GM23248 (cell line): ENCODE results near the gene ZBTB46. TPM values are rescaled to one million over a fixed set of nuclear protein-coding genes. Genes with fewer than 3 reads are reported as not detected.

Source experiments
- DNase-seq: peaks from one replicate; pipeline ENCODE4 v3.0.0-alpha.2; 2015
- H2AFZ ChIP-seq: fragments of 200-600 bp; sonication (generic); 2 replicates; pipeline ENCODE4 v1.6.1; 2016; ENCODE audit warnings: antibody characterized with exemption
- H3F3A ChIP-seq: fragments of 200-600 bp; sonication (generic); 2 replicates; pipeline ENCODE4 v1.6.1; 2016; ENCODE audit warnings: mild to moderate bottlenecking, antibody characterized with exemption, mixed run types; ENCODE audit not compliant: insufficient read depth
- H3K27ac ChIP-seq: fragments of 200-600 bp; sonication (generic); 2 replicates; pipeline ENCODE4 v1.5.1; 2016; ENCODE audit warnings: mild to moderate bottlenecking
- H3K27me3 ChIP-seq: fragments of 200-600 bp; sonication (generic); replicated peaks from 2 replicates; pipeline ENCODE4 v1.6.1; 2016; ENCODE audit warnings: mild to moderate bottlenecking; ENCODE audit not compliant: insufficient read depth
- H3K36me3 ChIP-seq: fragments of 200-600 bp; sonication (generic); 2 replicates; pipeline ENCODE4 v1.6.1; 2016; ENCODE audit warnings: low read depth, mild to moderate bottlenecking
- H3K4me1 ChIP-seq: fragments of 200-600 bp; sonication (generic); 2 replicates; pipeline ENCODE4 v1.6.1; 2016; ENCODE audit warnings: mild to moderate bottlenecking; ENCODE audit not compliant: insufficient read depth
- H3K4me2 ChIP-seq: fragments of 200-600 bp; sonication (generic); one replicate; pipeline ENCODE4 v1.6.1; 2016; ENCODE audit warnings: mild to moderate bottlenecking; ENCODE audit not compliant: unreplicated experiment
- H3K4me3 ChIP-seq: fragments of 200-600 bp; sonication (generic); 2 replicates; pipeline ENCODE4 v1.5.1; 2016; ENCODE audit warnings: mild to moderate bottlenecking
- H3K79me2 ChIP-seq: fragments of 200-600 bp; sonication (generic); 2 replicates; pipeline ENCODE4 v1.6.1; 2016; ENCODE audit warnings: mild to moderate bottlenecking; ENCODE audit not compliant: insufficient read depth
- H3K9ac ChIP-seq: fragments of 200-600 bp; sonication (generic); 2 replicates; pipeline ENCODE4 v1.6.1; 2016; ENCODE audit warnings: mild to moderate bottlenecking
- H3K9me2 ChIP-seq: fragments of 200-600 bp; sonication (generic); 2 replicates; pipeline ENCODE4 v1.6.1; 2016; ENCODE audit warnings: mixed run types, mild to moderate bottlenecking, moderate library complexity; ENCODE audit not compliant: insufficient read depth
- H3K9me3 ChIP-seq: fragments of 200-600 bp; sonication (generic); one replicate; pipeline ENCODE4 v1.6.1; 2017; ENCODE audit warnings: low read depth
- H4K20me1 ChIP-seq: fragments of 200-600 bp; sonication (generic); 2 replicates; pipeline ENCODE4 v1.6.0; 2016; ENCODE audit not compliant: insufficient read depth
- EZH2 ChIP-seq: fragments of 200-600 bp; sonication (generic); IDR thresholded peaks from 2 replicates; pipeline ENCODE4 v1.6.1; 2018; ENCODE audit warnings: antibody characterized with exemption, mild to moderate bottlenecking; ENCODE audit not compliant: insufficient read depth, poor library complexity, severe bottlenecking
- EZH2phosphoT487 ChIP-seq: fragments of 200-600 bp; sonication (generic); IDR thresholded peaks from 2 replicates; pipeline ENCODE4 v1.6.1; 2018; ENCODE audit warnings: antibody characterized with exemption, moderate library complexity, mild to moderate bottlenecking, low read depth; ENCODE audit not compliant: insufficient read depth
- WGBS, 2 experiments: methylation state at CpG; one replicate each; pipeline ENCODE4 v1.1.6; 2015 to 2017; ENCODE audit warnings: low lambda C conversion rate in 2 of 2, low coverage in 1 of 2; ENCODE audit errors: missing lambda C conversion rate in 2 of 2; 5-methylcytosine and 5-hydroxymethylcytosine counted together
- in situ Hi-C: fragments of 300-500 bp; cut with MboI; formaldehyde crosslinking; loops from 2 replicates; pipeline ENCODE4 v1.15.0; 2020
- polyA plus RNA-seq: library from polyadenylated mRNA; unstranded; fragments of >200 nt; fragmentation: Nextera tagmentation; extraction: Ambion mirVana; gene quantifications from 2 replicates; pipeline ENCODE4 v1.2.1, GENCODE V29; 2016
- total RNA-seq: library from RNA; depleted of rRNA; stranded (reverse); fragments of >200 nt; shearing (Covaris generic); gene quantifications from 2 replicates; pipeline ENCODE4 v1.2.3, GENCODE V29; 2014

ZBTB46 gene
- total and polyA plus RNA-seq, 2 experiments from 2014 or later: 0.33 to 1.9 TPM

GRCh38 chr20:63697868-63698545 is 133.1 kb downstream of the ZBTB46 start:
- WGBS, 2 experiments: 88% methylated on average over 40 of the region's 40 CpGs
- Histone ChIP-seq H3K27ac (peak overlapping the region; percentile 87; the same call in 1 of the 2 replicates), H3F3A (no peaks in the 10 kb centered on the region; the same call in 1 of the 2 replicates), H3K4me2 (no peak overlapping the region), H3K79me2 (peaks cover 8% of the 10 kb centered on the region; the same call in 1 of the 2 replicates), H3K9me3 (no peaks in the 10 kb centered on the region), H2AFZ (no peak overlapping the region), H3K36me3 (no peaks in the 10 kb centered on the region), H3K9me2 (no peaks in the 10 kb centered on the region), H3K27me3 (no peaks in the 10 kb centered on the region), H3K4me1 (peaks cover 24% of the 10 kb centered on the region), H4K20me1 (no peaks in the 10 kb centered on the region), H3K9ac (peak overlapping the region; percentile 44; the same call in 1 of the 2 replicates), H3K4me3 (no peak overlapping the region)
- DNase-seq: no peak
- TF ChIP-seq EZH2phosphoT487 (no peak), EZH2 (no peak)
- in situ Hi-C loops: no loop called here

DNA sequence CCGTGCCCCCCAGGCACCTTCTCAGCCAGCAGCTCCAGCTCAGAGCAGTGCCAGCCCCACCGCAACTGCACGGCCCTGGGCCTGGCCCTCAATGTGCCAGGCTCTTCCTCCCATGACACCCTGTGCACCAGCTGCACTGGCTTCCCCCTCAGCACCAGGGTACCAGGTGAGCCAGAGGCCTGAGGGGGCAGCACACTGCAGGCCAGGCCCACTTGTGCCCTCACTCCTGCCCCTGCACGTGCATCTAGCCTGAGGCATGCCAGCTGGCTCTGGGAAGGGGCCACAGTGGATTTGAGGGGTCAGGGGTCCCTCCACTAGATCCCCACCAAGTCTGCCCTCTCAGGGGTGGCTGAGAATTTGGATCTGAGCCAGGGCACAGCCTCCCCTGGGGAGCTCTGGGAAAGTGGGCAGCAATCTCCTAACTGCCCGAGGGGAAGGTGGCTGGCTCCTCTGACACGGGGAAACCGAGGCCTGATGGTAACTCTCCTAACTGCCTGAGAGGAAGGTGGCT is 133.7 kb downstream of the ZBTB46 start:
- Histone ChIP-seq H2AFZ (no peak overlapping the region), H3K9me2 (no peaks in the 10 kb centered on the region), H3K9me3 (no peaks in the 10 kb centered on the region), H4K20me1 (no peaks in the 10 kb centered on the region), H3K4me3 (peak overlapping the region; percentile 47), H3K36me3 (no peaks in the 10 kb centered on the region), H3K79me2 (peaks cover 8% of the 10 kb centered on the region; the same call in 1 of the 2 replicates), H3K4me1 (peaks cover 24% of the 10 kb centered on the region), H3K9ac (peak overlapping the region; percentile 44), H3F3A (no peaks in the 10 kb centered on the region; the same call in 1 of the 2 replicates), H3K4me2 (peak overlapping the region; percentile 25), H3K27me3 (no peaks in the 10 kb centered on the region), H3K27ac (no peak overlapping the region)
- no peak for DNase-seq
- WGBS, 2 experiments: 50 to 53% methylated on average over 7 of the region's 7 CpGs
- TF ChIP-seq EZH2phosphoT487 (no peak), EZH2 (no peak)
- in situ Hi-C loops: no loop called here

- peak; percentile 47 for DNase-seq
- Histone ChIP-seq H3K27ac (no peak within 1 kb of the TSS), H3K9me2 (no peaks in the 10 kb centered on the region), H3K4me3 (peak within 1 kb of the TSS; percentile 47), H3K36me3 (no peaks in the 10 kb centered on the region), H3K79me2 (peaks cover 8% of the 10 kb centered on the region; the same call in 1 of the 2 replicates), H3K27me3 (no peaks in the 10 kb centered on the region), H3F3A (no peaks in the 10 kb centered on the region; the same call in 1 of the 2 replicates), H3K9ac (peak within 1 kb of the TSS; percentile 44), H4K20me1 (no peaks in the 10 kb centered on the region), H3K4me1 (peaks cover 24% of the 10 kb centered on the region), H2AFZ (no peak within 1 kb of the TSS), H3K9me3 (no peaks in the 10 kb centered on the region), H3K4me2 (peak within 1 kb of the TSS; percentile 25)
- WGBS, 2 experiments: 20 to 23% methylated on average over 30 to 50 of the region's 52 CpGs
- TF ChIP-seq EZH2 (no peak), EZH2phosphoT487 (no peak)
- in situ Hi-C loops: no loop called here
Measured at GRCh38 chr20:63696628-63697356, 134.3 kb downstream of the ZBTB46 start, which contains the start of gene TNFRSF6B. TSS of gene TNFRSF6B (plus strand) at chr20:63696652. CDS start at chr20:63696768, 116 bp downstream.

DNA sequence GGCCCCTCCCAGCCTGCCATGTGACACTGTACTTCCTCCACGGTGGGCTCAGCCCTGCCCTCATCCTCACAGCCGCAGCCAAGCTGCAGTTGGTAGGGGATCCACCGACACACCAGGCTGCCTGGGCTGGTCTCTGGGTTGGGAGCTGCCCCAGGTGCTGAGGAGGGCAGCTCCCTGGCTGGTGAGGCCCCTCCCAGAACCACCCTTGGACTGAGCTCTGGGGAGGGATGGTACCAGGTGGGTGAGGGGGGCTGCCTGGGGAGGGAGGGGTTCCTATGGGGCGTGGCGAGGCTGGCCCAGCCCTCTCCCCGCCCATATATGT is 134.8 kb downstream of the ZBTB46 start:
- Histone ChIP-seq H2AFZ (no peak overlapping the region), H4K20me1 (no peaks in the 10 kb centered on the region), H3K9me2 (no peaks in the 10 kb centered on the region), H3K27me3 (no peaks in the 10 kb centered on the region), H3K4me2 (no peak overlapping the region), H3F3A (no peaks in the 10 kb centered on the region; the same call in 1 of the 2 replicates), H3K4me1 (peaks cover 24% of the 10 kb centered on the region), H3K9me3 (no peaks in the 10 kb centered on the region), H3K4me3 (0 out of 2 replicates have a peak overlapping the region, but pooled peaks have one; percentile 47), H3K79me2 (peaks cover 8% of the 10 kb centered on the region; the same call in 1 of the 2 replicates), H3K27ac (no peak overlapping the region), H3K9ac (no peak overlapping the region; the same call in 1 of the 2 replicates), H3K36me3 (no peaks in the 10 kb centered on the region)
- TF ChIP-seq EZH2phosphoT487: no peak
- TF ChIP-seq EZH2: no peak
- in situ Hi-C loops: no loop called here
- DNase-seq: peak; percentile 44
- 44 to 58% methylated on average over 3 to 6 of the region's 6 CpGs for WGBS, 2 experiments
